Kidney (tissue), 14 donors: ENCODE measurements around the gene LRRC45. TPM values are rescaled to one million over a fixed set of nuclear protein-coding genes. Genes with fewer than 3 reads are reported as not detected.

ENCODE experiments used
- DNase-seq, 5 donors: peaks; one replicate each; pipeline ENCODE4 v3.0.0-alpha.2; 2013 to 2020
- FAIRE-seq: peaks from 2 replicates; lab custom pipeline; 2012; peaks lifted over from hg19 to GRCh38; lab: Jason Lieb, UNC
- H3K27ac ChIP-seq, 2 donors: one replicate each; pipeline ENCODE4 v1.7.0; 2013; ENCODE audit warnings: low read depth in 2 of 2, low read length in 2 of 2, inconsistent platforms in 1 of 2
- H3K27me3 ChIP-seq: one replicate; pipeline ENCODE4 v1.7.1; 2013; ENCODE audit warnings: low read length, inconsistent platforms; ENCODE audit not compliant: control insufficient read depth, insufficient read depth
- H3K36me3 ChIP-seq, 3 donors: one replicate each; pipeline versions ENCODE4 v1.7.0 to v1.7.1; 2013; ENCODE audit warnings: low read length in 3 of 3, control low read depth in 1 of 3, inconsistent platforms in 1 of 3; ENCODE audit not compliant: insufficient read depth in 3 of 3, control insufficient read depth in 2 of 3
- H3K4me1 ChIP-seq, 3 donors: one replicate each; pipeline versions ENCODE4 v1.7.0 to v1.7.1; 2013; ENCODE audit warnings: low read length in 3 of 3, inconsistent platforms in 1 of 3, low read depth in 1 of 3; ENCODE audit not compliant: control insufficient read depth in 2 of 3, insufficient read depth in 2 of 3
- H3K4me3 ChIP-seq, 3 donors: one replicate each; pipeline versions ENCODE4 v1.7.0 to v1.8.1; 2013; ENCODE audit warnings: low read length in 3 of 3, control low read depth in 1 of 3, inconsistent platforms in 1 of 3
- H3K9ac ChIP-seq, 3 donors: one replicate each; pipeline versions ENCODE4 v1.7.0 to v1.7.1; 2013; ENCODE audit warnings: low read length in 3 of 3, control low read depth in 1 of 3, inconsistent platforms in 1 of 3
- H3K9me3 ChIP-seq, 3 donors: one replicate each; pipeline versions ENCODE4 v1.7.0 to v1.7.1; 2013; ENCODE audit warnings: low read length in 3 of 3, control low read depth in 1 of 3, inconsistent platforms in 1 of 3; ENCODE audit not compliant: control insufficient read depth in 2 of 3, insufficient read depth in 1 of 3
- intact Hi-C: fragments of 100-400 bp; cut with DNase I; formaldehyde crosslinking; loops from one replicate; pipeline ENCODE4 v1.11.1; 2022
- polyA plus RNA-seq: library from polyadenylated mRNA; stranded (reverse); fragments of 350-450 nt; fragmentation: Illumina TruSeq; extraction: RNeasy Lipid Tissue Mini Kit (QIAGEN cat#74804); gene quantifications from one replicate; pipeline ENCODE4 v1.2.3, GENCODE V29; 2014; ENCODE audit warnings: low read depth, low replicate concordance; ENCODE audit not compliant: insufficient read depth
- total RNA-seq: library from RNA; stranded (reverse); fragmentation: NEBNext Ultra II Directional; extraction: Animal tissue kit (Norgen Biotek cat#: 25700); gene quantifications from one replicate; pipeline ENCODE4 v1.2.1, GENCODE V29; 2021
- TF ChIP-seq, protein P1 (sequence below): IDR thresholded peaks from 3 replicates; pipeline ENCODE4 v1.5.1; 2012; ENCODE audit warnings: mild to moderate bottlenecking, moderate library complexity, borderline replicate concordance; ENCODE audit not compliant: insufficient read depth; ENCODE audit errors: extremely low read depth
- donor health status: control.
- donor health status: control.
- donor health status: control.
- donor health status: control.
- donor health status: control.
- donor health status: DM: yes; HTN: yes; CAD: no.
- donor health status: Normal renal cell carcinoma (clear cell type).

Gene LRRC45
- total and polyA plus RNA-seq, 2 donors from 2014 or later: 9.9 TPM

DNA sequence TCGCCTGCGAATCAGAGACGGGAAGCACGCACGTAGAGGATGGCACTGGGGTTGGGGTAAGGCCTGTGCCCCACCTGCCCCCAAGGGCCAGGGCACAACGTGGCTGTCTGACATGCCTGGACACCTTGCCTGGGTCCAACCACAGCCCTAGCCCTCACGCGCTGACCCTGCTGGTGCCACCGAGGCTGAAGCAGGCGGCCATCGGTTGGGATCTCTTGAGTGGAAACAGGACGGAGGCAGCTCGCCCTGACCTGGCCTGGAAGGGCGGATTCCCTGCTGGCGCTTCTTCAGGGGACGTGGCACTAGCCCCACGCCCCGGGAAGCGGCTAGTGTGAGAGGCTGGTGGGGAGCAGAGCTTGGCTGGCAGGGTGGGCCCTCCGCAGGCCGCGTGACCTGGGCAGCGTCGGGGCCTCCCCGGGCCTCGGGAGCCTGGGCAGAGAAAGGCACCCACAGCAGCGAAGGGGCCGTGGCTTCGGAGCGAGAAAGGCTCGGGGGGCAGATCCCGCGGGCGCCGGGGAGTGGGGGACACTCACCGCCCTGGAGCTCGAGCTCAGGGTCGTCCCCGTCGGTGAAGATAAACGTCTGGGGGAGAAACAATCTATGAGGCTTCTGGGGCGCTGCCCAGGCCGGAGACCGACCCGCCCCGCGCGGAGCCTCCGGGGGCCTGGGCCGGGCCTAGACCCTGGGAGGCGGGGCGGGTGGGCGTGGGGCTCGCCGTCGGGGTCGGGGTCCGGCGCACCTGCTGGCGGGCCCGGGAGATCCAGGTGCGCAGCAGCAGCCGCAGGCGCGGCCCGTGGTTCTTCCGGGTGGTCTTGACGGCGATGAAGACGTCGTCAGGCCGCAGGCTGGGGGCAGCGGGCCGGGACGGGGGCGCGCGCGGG, 27.9 kb downstream of the LRRC45 start:
- TF ChIP-seq, protein P1, sequence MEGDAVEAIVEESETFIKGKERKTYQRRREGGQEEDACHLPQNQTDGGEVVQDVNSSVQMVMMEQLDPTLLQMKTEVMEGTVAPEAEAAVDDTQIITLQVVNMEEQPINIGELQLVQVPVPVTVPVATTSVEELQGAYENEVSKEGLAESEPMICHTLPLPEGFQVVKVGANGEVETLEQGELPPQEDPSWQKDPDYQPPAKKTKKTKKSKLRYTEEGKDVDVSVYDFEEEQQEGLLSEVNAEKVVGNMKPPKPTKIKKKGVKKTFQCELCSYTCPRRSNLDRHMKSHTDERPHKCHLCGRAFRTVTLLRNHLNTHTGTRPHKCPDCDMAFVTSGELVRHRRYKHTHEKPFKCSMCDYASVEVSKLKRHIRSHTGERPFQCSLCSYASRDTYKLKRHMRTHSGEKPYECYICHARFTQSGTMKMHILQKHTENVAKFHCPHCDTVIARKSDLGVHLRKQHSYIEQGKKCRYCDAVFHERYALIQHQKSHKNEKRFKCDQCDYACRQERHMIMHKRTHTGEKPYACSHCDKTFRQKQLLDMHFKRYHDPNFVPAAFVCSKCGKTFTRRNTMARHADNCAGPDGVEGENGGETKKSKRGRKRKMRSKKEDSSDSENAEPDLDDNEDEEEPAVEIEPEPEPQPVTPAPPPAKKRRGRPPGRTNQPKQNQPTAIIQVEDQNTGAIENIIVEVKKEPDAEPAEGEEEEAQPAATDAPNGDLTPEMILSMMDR: no peak
- H3K4me3 ChIP-seq: peak overlapping the region; percentile 33 to 66 (median 56)
- no peaks in the 10 kb centered on the region for H3K9me3 ChIP-seq
- DNase-seq (peak in 2 of 5 donors; percentile 41 to 80), FAIRE-seq (no peak)
- intact Hi-C loops: no loop called here
- no peak overlapping the region for H3K27ac ChIP-seq
- H3K9ac ChIP-seq: peak overlapping the region in 2 of 3 donors; percentile 34 to 41
- H3K27me3 ChIP-seq: no peaks in the 10 kb centered on the region
- peaks cover 2 to 9% (median 3%) of the 10 kb centered on the region in 3 donors for H3K36me3 ChIP-seq
- H3K4me1 ChIP-seq: peaks cover 0 to 24% (median 8%) of the 10 kb centered on the region in 3 donors

DNA sequence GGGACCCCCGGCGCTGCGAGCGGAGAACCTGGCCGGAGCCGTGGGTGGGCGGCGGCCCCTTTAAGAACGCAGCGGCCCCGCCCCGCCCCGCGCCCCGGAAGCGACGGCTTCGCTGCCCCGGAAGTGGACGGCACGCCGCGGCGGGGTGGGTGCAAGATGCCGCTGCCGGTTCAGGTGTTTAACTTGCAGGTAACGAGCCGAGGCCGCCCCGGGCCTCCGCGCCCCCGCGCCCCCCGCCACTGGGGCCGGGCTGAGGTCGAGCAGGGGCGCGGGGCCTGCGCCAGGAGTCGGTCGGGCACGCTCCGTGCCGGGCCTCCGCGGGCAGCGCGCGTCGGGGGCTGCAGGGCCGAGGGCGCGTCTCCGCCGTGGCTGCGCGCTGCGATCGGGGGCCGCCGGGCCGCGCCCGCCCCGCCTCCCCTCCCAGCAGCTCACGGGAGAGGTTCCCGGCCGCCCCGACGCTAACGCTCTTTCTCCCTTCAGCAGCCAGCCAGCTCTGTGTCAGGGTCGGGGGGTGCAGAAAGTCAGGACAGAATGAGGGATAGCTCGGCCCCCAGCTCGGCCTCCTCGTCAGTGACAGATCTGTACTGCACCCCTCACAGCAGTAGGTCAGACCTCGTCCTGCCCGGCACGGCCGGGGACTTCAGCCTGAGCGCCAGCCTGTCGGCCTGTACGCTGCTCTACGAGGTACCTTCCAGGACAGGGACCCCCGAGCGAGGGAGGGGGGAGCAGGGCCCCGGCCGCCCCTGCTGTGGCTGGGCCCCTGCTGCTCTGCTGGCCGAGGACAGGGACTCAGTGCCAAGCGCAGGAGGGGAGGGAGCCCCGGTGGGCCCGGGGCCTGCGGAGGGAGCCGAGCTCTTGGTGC, 28.9 kb downstream of the LRRC45 start, which contains the start of the genes GPS1 and RFNG:
GPS1 (plus strand) TSS at position 123 of the 862 bp plus-strand sequence; CDS start at position 157, 34 bp downstream.
RFNG (minus strand) TSS at position 36 of the 862 bp plus-strand sequence. CDS start 45 bp downstream, outside the sequence.
- Histone ChIP-seq H3K36me3 (peaks cover 2 to 9% (median 5%) of the 10 kb centered on the region in 3 donors), H3K27me3 (no peaks in the 10 kb centered on the region), H3K4me1 (peaks cover 0 to 27% (median 8%) of the 10 kb centered on the region in 3 donors), H3K27ac (no peak within 1 kb of the TSS), H3K9ac (peak within 1 kb of the TSS in 2 of 3 donors; percentile 46 to 69), H3K4me3 (peak within 1 kb of the TSS; percentile 51 to 82 (median 80)), H3K9me3 (no peaks in the 10 kb centered on the region)
- intact Hi-C loops: no loop called here
- TF ChIP-seq, protein P1: no peak
- FAIRE-seq (no peak), DNase-seq (peak; percentile 71 to 91 (median 87))

DNA sequence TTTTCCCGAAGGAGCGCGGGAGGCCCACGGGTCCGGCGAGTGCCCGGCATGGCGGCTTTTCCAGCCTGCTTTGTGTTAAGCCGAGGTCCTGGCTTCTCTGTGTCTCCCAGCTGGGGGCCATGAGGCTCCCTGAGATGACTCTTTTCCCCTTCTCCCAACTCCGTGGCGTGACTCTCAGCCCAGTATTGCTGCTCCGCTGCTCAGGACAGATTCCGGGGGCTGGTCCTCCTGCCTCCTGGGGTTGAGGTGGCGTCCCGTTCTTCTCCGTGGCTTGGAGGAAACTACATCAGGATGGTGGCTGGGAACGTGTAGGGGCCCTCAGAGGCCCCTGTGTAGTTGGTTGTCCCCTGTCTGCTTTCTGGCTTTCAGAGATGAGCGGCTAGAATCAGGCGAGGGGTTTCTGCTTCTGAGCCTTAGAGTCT, 29.5 kb downstream of the LRRC45 start:
- TF ChIP-seq, protein P1: no peak
- peaks cover 0 to 9% (median 2%) of the 10 kb centered on the region in 3 donors for H3K36me3 ChIP-seq
- peak in 1 of 5 donors; percentile 77 for DNase-seq

More for the DNA sequence above, 29.5 kb downstream of the LRRC45 start:
- no peaks in the 10 kb centered on the region for H3K9me3 ChIP-seq
- H3K4me1 ChIP-seq: peaks cover 0 to 30% (median 9%) of the 10 kb centered on the region in 3 donors
- intact Hi-C loops: no loop called here
- H3K9ac ChIP-seq: peak overlapping the region in 2 of 3 donors; percentile 11 to 69
- H3K27ac ChIP-seq: no peak overlapping the region
- peak overlapping the region; percentile 51 to 82 (median 80) for H3K4me3 ChIP-seq
- FAIRE-seq: no peak
- no peaks in the 10 kb centered on the region for H3K27me3 ChIP-seq
